ENCODE results near the gene COMMD7. TPM values are rescaled to one million over a fixed set of nuclear protein-coding genes. Genes with fewer than 3 reads are reported as not detected.

Gene COMMD7
- total RNA-seq, 4 donors from 2014 or later, result 20.3 to 28.9 (median 23.4) TPM

GRCh38 chr20:32763202-32764004 lies 20.1 kb upstream of the COMMD7 start:
- TF ChIP-seq CTCF (IDR thresholded peaks at IDR 0.05; ENCODE audit: low read depth), result no peak

- TF ChIP-seq CTCF (IDR thresholded peaks at IDR 0.05; ENCODE audit: low read depth), result no peak
These were observed 19.5 kb upstream of the COMMD7 start for GRCh38 chr20:32762754-32763201.

GRCh38 chr20:32761831-32762753 lies 18.8 kb upstream of the COMMD7 start, which contains the start of gene DNMT3B:
Gene DNMT3B (plus strand): TSS chr20:32762385. CDS start chr20:32780324, 17,939 bp downstream.
- TF ChIP-seq CTCF (IDR thresholded peaks at IDR 0.05; ENCODE audit: low read depth), result no peak

- TF ChIP-seq CTCF (IDR thresholded peaks at IDR 0.05; ENCODE audit: low read depth), result no peak
These were observed 18.2 kb upstream of the COMMD7 start for GRCh38 chr20:32761417-32761830.

- no peak for TF ChIP-seq CTCF (IDR thresholded peaks at IDR 0.05; ENCODE audit: low read depth)
These were observed 12.9 kb upstream of the COMMD7 start for GRCh38 chr20:32756156-32756555.

GRCh38 chr20:32753731-32754130 lies 10.5 kb upstream of the COMMD7 start:
- no peak for TF ChIP-seq CTCF (IDR thresholded peaks at IDR 0.05; ENCODE audit: low read depth)

All from subcutaneous adipose tissue (tissue), 4 donors.